Umbilical cord (tissue), 2 donors: Measurements from ENCODE around the gene SH3GL3. TPM values are rescaled to one million over a fixed set of nuclear protein-coding genes. Genes with fewer than 3 reads are reported as not detected.

ENCODE experiments used
- DNase-seq: peaks from one replicate; pipeline ENCODE4 v3.0.0-alpha.2; 2015; ENCODE audit warnings: low spot score
- total RNA-seq: library from RNA; depleted of rRNA; stranded (reverse); fragments of >200 nt; gene quantifications from one replicate; pipeline ENCODE4 v1.2.3, GENCODE V29; 2014; ENCODE audit warnings: low replicate concordance; ENCODE audit not compliant: insufficient read depth

SH3GL3 gene
- total RNA-seq, 1 donor from 2014 or later = 24.8 TPM

DNA sequence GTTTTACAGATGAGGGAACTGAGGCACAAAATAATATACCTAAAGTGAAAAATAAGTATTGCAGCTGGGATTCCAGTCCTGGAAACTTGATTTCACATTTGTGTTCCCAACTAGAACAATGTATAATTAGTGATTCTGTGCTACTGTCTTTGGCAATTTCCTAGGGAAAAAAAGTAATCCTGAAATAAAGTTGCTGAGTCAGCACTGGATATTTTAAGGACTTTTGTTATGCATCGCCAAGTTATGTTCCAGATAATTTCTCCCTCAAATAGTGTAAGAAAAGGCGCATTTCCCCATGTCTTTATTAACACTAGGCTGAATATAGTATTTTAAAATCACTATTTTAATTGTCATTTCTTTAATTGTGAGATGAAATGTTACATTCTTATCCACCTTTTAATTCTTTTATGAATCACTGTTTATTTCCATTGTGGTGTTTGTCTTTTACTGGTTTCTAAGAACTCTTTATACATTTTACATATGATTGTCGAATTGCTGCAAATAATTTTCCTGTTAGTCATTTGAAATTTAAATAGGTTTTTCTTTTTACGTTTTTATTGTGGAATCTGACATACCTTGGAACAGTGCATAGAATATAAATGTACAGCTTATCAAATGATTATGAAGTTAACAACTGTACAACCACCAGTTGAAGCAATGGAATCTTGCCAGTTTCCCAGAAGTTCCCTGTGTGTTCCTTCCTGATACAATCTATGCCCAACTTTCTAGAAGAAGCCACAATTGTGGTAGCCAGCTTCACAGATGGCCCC, 56.6 kb downstream of the SH3GL3 start:
- DNase-seq = no peak

DNA sequence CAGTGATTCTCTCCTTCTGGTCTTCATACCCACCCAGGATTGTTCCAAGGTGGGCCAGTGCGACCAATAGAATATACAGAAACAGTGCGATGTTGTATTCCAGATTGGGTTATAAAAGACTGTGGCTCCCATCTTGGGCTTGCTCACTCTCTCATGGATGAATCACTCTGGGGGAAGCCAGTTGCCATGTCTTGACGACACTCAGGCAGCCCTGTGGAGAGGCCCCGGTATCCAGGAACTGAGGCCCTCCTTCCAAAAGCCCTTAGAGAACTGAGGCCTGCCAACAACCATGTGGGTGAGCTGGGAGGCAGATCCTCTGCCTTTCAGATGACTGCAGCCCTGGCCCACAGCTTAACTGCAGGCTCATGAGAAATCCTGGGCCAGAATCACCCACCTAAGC, 57.2 kb downstream of the SH3GL3 start:
- DNase-seq = peak; percentile 51

DNA sequence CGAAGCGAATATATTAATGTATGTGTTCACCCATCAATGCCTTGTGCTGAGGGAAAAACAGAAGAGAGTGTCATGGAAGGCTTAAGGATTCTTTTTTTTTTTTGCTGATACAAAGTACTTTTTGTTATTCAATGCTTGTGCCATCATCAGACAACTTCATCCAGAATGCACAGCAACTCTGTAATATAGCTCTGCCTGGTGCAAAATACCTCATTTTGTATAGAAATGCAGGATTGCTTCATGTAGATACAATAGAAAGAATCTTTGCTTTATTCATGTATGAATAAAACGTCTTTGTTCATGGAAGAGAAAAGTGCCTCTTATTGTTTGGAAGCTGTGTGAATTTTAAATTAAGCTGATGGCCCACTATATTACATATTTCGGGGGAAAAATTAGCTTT, 62.9 kb downstream of the SH3GL3 start:
- no peak for DNase-seq

DNA sequence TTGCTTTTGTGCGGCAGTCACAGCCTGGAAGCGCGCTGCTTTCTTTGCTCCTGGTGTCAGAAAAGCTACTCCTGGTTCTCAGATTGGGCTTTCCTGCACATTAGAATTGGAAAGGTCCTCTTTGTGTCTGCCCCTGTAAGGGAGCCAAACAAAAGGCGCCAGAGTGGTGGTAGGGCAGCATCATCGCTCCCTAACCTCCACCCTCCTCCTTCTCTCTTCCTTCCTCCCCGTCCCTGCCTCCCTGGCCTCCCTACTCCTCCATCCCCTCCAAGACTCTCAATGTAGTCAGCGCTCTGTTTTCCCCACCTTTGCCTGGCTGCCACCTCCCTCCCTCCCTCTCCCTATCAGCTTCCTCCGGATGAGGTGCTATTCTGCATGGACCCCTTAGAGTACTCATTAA, 65.3 kb downstream of the SH3GL3 start:
- DNase-seq = no peak

DNA sequence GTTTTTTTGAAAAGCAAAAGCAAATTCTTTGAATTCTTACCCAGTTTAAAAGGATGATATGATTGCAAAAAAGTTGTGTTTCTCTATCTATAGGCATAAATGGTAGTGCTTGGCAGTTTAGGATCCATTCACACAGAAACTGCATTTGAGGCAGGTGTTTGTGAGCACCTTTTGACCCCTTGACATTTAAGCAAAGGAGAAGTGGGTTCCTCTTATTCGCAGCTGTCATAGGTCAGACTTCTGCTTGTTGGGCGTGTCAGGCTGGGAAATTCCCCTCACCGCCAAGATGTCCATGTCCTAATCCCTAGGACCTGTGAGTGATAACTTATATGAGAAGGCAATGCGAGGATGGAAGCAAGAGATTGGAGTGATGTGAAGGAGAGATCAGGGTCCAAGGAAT, 67.4 kb downstream of the SH3GL3 start:
- no peak for DNase-seq

- no peak for DNase-seq
These were observed 68.0 kb downstream of the SH3GL3 start for GRCh38 chr15:83515164-83515563.

- no peak for DNase-seq
These were observed 69.8 kb downstream of the SH3GL3 start for GRCh38 chr15:83516935-83517334.

GRCh38 chr15:83526319-83526718, 79.2 kb downstream of the SH3GL3 start:
- no peak for DNase-seq

- DNase-seq = no peak
These were observed 86.3 kb downstream of the SH3GL3 start for GRCh38 chr15:83533410-83533962.

DNA sequence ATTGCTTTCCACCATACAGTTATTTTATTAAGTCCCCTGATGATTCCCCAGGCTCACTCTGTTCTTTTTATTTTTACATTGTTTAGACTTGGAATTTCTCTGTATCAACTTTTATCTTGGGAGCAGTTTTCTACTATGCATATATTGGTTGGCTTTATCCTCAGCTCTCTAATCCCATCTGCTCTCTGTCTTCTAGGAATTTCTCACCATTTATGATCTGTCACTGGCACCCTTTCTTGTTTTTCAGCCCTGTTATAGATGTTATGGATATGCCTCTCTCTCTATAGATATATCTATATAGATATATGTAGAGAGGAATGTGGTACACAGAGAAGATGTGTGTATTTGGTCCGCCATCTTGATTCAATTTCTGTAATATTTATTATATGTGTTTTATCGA, 90.5 kb downstream of the SH3GL3 start:
- no peak for DNase-seq

- DNase-seq = no peak
These were observed 91.5 kb downstream of the SH3GL3 start for GRCh38 chr15:83538682-83539081.

- DNase-seq = no peak
These were observed 98.8 kb downstream of the SH3GL3 start for GRCh38 chr15:83545804-83546511.

DNA sequence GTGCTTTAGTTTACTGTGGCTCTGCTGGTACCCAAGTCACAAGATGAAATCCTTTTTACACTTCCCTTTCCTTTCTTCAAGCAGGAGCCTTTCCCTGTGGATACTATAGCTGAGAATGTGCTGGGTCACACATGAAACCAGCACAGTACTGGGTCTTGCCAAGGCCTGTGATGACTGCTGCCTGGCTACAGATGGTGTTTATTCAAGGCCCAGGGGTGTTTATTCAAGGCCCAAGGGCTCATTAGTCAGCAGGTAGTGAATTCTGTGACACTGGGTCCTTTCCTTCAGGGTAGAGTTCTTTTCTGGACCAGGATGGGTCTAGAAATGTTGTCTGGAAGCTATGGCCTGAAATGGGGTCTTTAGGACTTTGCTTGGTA, 99.4 kb downstream of the SH3GL3 start:
- DNase-seq = no peak

GRCh38 chr15:83547168-83547567, 100.0 kb downstream of the SH3GL3 start:
- DNase-seq = no peak

GRCh38 chr15:83549623-83550022, 102.5 kb downstream of the SH3GL3 start:
- peak; percentile 56 for DNase-seq

DNA sequence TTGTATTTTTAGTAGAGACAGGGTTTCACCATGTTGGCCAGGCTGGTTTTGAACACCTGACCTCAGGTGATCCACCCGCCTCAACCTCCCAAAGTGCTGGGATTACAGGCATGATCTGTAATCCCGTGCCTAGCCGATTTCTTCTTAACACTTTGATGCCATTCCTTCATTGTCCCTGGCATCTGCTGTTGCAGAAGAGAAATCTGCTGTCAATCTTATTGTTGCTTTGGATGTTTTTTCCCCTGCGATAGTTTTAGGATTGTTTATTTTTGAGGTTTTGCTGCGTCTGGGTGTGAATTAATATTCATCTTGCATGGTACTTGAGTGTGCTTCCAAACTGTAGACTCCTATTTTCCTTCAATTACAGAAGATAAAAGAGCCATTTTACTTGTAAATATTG, 107.4 kb downstream of the SH3GL3 start:
- DNase-seq = no peak

DNA sequence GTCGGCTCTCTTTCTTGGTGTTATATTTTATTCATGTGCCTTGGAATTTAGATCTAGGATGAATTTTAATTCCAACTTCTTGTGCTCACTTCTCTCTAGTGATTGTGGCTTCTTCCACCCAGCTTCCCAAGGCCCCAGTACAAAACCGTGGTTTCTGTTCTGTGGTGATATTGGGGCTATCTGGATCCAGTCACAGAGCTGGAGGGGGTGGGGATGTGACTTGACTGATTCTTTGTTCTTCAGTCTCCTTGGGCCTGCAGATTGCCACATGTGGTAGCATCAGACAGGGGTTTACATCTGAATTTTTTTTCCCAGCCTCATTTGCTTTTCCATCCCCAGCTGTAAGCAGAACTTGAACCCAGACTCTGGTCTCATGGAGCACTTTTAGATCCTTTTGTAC, 108.2 kb downstream of the SH3GL3 start:
- DNase-seq = no peak

GRCh38 chr15:83556068-83556467, 108.9 kb downstream of the SH3GL3 start:
- DNase-seq = no peak

DNA sequence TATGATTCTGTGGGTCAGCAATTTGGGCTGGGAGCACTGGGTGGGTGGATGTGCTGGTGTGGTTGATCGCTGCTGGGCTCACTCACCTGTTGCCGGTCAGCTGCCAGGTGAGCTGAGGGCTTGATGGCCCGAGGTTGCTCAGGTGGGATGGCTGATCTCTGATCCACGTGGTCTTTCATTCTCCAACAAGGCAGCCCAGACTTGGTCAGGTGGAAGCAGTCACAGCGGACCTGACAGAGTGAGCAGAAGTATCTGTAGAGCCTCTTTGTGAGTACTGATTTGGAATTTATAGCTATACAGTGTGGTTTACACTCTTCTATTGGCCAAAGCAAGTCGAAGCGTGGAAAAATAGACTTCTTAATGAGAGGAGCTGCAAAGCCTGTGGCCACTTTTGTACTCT, 109.6 kb downstream of the SH3GL3 start:
- no peak for DNase-seq

- DNase-seq = no peak
These were observed 111.0 kb downstream of the SH3GL3 start for GRCh38 chr15:83558146-83558545.

DNA sequence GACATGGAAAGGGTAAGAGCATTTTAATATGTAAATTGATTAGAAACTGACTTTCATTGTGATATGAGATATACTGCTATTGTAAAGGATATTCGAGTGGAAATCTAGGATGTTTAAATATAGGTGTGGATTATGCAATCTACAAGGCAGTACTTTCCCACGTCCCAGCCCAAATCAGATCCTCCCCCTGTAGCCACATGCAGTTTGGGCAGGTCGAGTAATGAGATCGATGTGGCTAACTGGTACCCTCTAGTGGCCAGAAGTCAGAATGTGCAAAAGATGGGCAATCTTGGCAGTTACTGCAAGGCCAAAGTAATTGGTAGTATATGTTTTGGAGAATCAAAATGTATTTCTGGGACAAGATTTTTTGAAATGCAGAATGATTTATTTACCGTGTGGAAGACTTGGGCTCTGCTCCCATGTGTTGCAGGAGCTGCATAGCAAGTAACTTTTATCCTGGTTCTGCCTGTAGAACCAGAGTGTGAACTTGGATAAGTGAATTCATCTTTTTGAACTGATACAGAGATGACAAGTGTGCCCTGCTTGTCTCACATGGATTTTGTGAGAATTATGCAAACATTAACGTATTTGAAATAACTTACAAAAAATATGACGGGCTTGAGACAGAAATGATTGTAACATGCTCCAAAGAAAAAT, 112.3 kb downstream of the SH3GL3 start:
- peak; percentile 74 for DNase-seq

DNA sequence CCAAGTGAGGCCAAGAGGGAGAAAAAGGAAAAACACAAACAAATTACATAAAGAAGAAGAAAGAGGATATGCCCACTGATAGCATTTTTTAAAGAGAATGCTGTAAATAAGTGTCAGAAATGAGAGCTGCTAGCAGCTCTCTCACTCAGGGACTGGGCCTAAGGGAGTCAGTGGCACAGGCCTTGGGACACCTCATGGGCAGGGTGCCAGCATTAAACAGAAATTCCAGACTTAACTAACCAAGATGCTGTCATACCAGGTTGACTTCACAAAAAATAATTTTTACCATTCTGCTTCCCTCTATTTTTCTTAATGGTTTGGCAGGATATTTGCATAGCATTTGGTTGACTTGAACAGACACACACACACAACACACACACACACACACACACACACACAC, 114.5 kb downstream of the SH3GL3 start:
- no peak for DNase-seq

- no peak for DNase-seq
These were observed 118.0 kb downstream of the SH3GL3 start for GRCh38 chr15:83565138-83565537.
